H1 (cell line): Measurements from ENCODE around the gene CLTCL1. TPM values are rescaled to one million over a fixed set of nuclear protein-coding genes. Genes with fewer than 3 reads are reported as not detected.

Experiments used
- CTCF ChIA-PET: fragments of 300-600 bp; sonication (Branson Sonifier 250); formaldehyde crosslinking; loops from one replicate; lab custom pipeline; 2021; ENCODE audit not compliant: partially characterized antibody; lab: Charles Lee
- POLR2A ChIA-PET: fragments of 300-600 bp; sonication (Branson Sonifier 250); formaldehyde crosslinking; loops from one replicate; lab custom pipeline; 2021; ENCODE audit warnings: inconsistent platforms; ENCODE audit not compliant: partially characterized antibody; lab: Charles Lee
- DNase-seq, 2 experiments: peaks; one replicate each; pipeline versions ENCODE4 v3.0.0 to v3.0.0-alpha.2; 2010 to 2022; ENCODE audit warnings: low spot score in 2 of 2, low read depth in 1 of 2, mixed read lengths in 1 of 2
- FAIRE-seq: peaks from 2 replicates; lab custom pipeline; 2011; peaks lifted over from hg19 to GRCh38; lab: Jason Lieb, UNC
- H2AFZ ChIP-seq: 2 replicates; pipeline ENCODE4 v1.8.1; 2012; ENCODE audit warnings: low read length, inconsistent platforms
- H2AK5ac ChIP-seq: 2 replicates; pipeline ENCODE4 v1.6.1; 2013; ENCODE audit warnings: low read depth, low read length
- H2BK120ac ChIP-seq: replicated peaks from 2 replicates; pipeline ENCODE3; 2013; ENCODE audit warnings: low read depth, low read length, inconsistent platforms
- H2BK12ac ChIP-seq: 2 replicates; pipeline ENCODE4 v1.6.1; 2013; ENCODE audit warnings: low read depth, low read length
- H2BK15ac ChIP-seq: 2 replicates; pipeline ENCODE4 v1.6.1; 2013; ENCODE audit warnings: low read length
- H2BK20ac ChIP-seq: 2 replicates; pipeline ENCODE4 v1.6.1; 2013; ENCODE audit warnings: low read length
- H2BK5ac ChIP-seq: 2 replicates; pipeline ENCODE4 v1.6.1; 2013; ENCODE audit warnings: low read depth, low read length
- H3K14ac ChIP-seq: 2 replicates; pipeline ENCODE4 v1.6.1; 2013; ENCODE audit warnings: inconsistent platforms; ENCODE audit not compliant: insufficient read length
- H3K18ac ChIP-seq: 2 replicates; pipeline ENCODE4 v1.6.1; 2013; ENCODE audit warnings: low read length; ENCODE audit errors: extremely low read depth
- H3K23ac ChIP-seq: 2 replicates; pipeline ENCODE4 v1.6.1; 2013; ENCODE audit warnings: inconsistent platforms; ENCODE audit not compliant: insufficient read length
- H3K23me2 ChIP-seq: 2 replicates; pipeline ENCODE4 v1.6.1; 2013; ENCODE audit warnings: low read depth, low read length
- H3K27ac ChIP-seq: 2 replicates; pipeline ENCODE4 v1.6.1; 2011; ENCODE audit warnings: low read depth, low read length, inconsistent platforms
- H3K27me3 ChIP-seq, 4 experiments: replicated peaks in 1 of 4; 1 replicate in 1 of 4; 2 replicates in 3 of 4; pipeline versions ENCODE4 v1.6.1 to v1.8.1; 2011 to 2013; ENCODE audit warnings: low read length in 3 of 4, mild to moderate bottlenecking in 3 of 4, inconsistent platforms in 2 of 4, mixed read lengths in 2 of 4, moderate library complexity in 1 of 4; ENCODE audit not compliant: control insufficient read depth in 3 of 4, insufficient read depth in 3 of 4; ENCODE audit errors: extremely low read depth in 1 of 4
- H3K36me3 ChIP-seq, 4 experiments: 2 replicates each; pipeline versions ENCODE4 v1.6.1 to v1.8.1; 2011 to 2013; ENCODE audit warnings: mild to moderate bottlenecking in 4 of 4, low read length in 3 of 4, moderate library complexity in 2 of 4, control low read depth in 1 of 4, inconsistent platforms in 1 of 4; ENCODE audit not compliant: insufficient read depth in 4 of 4, control insufficient read depth in 2 of 4
- H3K4ac ChIP-seq: replicated peaks from 2 replicates; pipeline ENCODE3; 2013; ENCODE audit warnings: low read length, low read depth, mixed read lengths, inconsistent platforms; ENCODE audit not compliant: insufficient read length
- H3K4me1 ChIP-seq, 4 experiments: replicated peaks in 1 of 4; 1 replicate in 1 of 4; 2 replicates in 3 of 4; pipeline versions ENCODE4 v1.6.1 to v1.8.1; 2011 to 2013; ENCODE audit warnings: low read length in 3 of 4, inconsistent platforms in 2 of 4, mixed read lengths in 1 of 4; ENCODE audit not compliant: insufficient read depth in 4 of 4, control insufficient read depth in 3 of 4
- H3K4me2 ChIP-seq, 2 experiments: 2 replicates each; pipeline versions ENCODE4 v1.6.1 to v1.8.1; 2011 to 2013; ENCODE audit warnings: low read depth in 2 of 2, low read length in 2 of 2, control low read depth in 1 of 2, inconsistent platforms in 1 of 2, mild to moderate bottlenecking in 1 of 2; ENCODE audit not compliant: insufficient read depth in 1 of 2
- H3K4me3 ChIP-seq, 4 experiments: fragments of 200-600, 300-600 bp in 1 of 4; sonication (generic), shearing (Covaris generic), sonication (Bioruptor Twin) in 1 of 4; 2 replicates each; pipeline versions ENCODE4 v1.5.1 to v1.8.1; 2011 to 2016; ENCODE audit warnings: low read length in 4 of 4, low read depth in 3 of 4, control low read depth in 2 of 4, inconsistent platforms in 2 of 4, mild to moderate bottlenecking in 2 of 4, mixed read lengths in 1 of 4, moderate library complexity in 1 of 4; ENCODE audit not compliant: insufficient read depth in 2 of 4; ENCODE audit errors: extremely low read depth in 1 of 4
- H3K56ac ChIP-seq: replicated peaks from 2 replicates; pipeline ENCODE3; 2013; ENCODE audit warnings: low read depth, mild to moderate bottlenecking, mixed read lengths, low read length, inconsistent platforms; ENCODE audit not compliant: insufficient read length
- H3K79me1 ChIP-seq: 2 replicates; pipeline ENCODE4 v1.6.1; 2013; ENCODE audit warnings: low read depth, low read length, control low read depth
- H3K79me2 ChIP-seq, 2 experiments: 2 replicates each; pipeline versions ENCODE4 v1.6.1 to v1.8.1; 2012 to 2013; ENCODE audit warnings: low read length in 2 of 2, mild to moderate bottlenecking in 2 of 2, inconsistent platforms in 1 of 2; ENCODE audit not compliant: insufficient read depth in 2 of 2, control insufficient read depth in 1 of 2
- H3K9ac ChIP-seq, 4 experiments: replicated peaks in 1 of 4; 1 replicate in 1 of 4; 2 replicates in 3 of 4; pipeline versions ENCODE4 v1.6.1 to v1.8.1; 2011 to 2013; ENCODE audit warnings: low read depth in 3 of 4, low read length in 3 of 4, control low read depth in 2 of 4, mild to moderate bottlenecking in 2 of 4, moderate library complexity in 2 of 4, inconsistent platforms in 1 of 4; ENCODE audit errors: extremely low read depth in 1 of 4
- H3K9me3 ChIP-seq, 2 experiments: 2 replicates each; pipeline versions ENCODE4 v1.6.1 to v1.8.1; 2012 to 2013; ENCODE audit warnings: mild to moderate bottlenecking in 2 of 2, moderate library complexity in 2 of 2, control low read depth in 1 of 2, inconsistent platforms in 1 of 2, low read depth in 1 of 2, low read length in 1 of 2, mixed read lengths in 1 of 2; ENCODE audit not compliant: insufficient read depth in 2 of 2
- H4K20me1 ChIP-seq, 2 experiments: replicated peaks in 1 of 2; 2 replicates each; pipeline versions ENCODE3 to v1.8.1; 2011 to 2013; ENCODE audit warnings: inconsistent platforms in 2 of 2, low read length in 2 of 2, mild to moderate bottlenecking in 1 of 2; ENCODE audit not compliant: insufficient read depth in 2 of 2, control insufficient read depth in 1 of 2
- H4K5ac ChIP-seq: 2 replicates; pipeline ENCODE4 v1.6.1; 2013; ENCODE audit warnings: low read length, low read depth, mixed read lengths, inconsistent platforms; ENCODE audit not compliant: insufficient read length
- H4K8ac ChIP-seq: 2 replicates; pipeline ENCODE4 v1.8.0; 2013; ENCODE audit warnings: mild to moderate bottlenecking, moderate library complexity, low read length, inconsistent platforms; ENCODE audit not compliant: insufficient read depth; ENCODE audit errors: extremely low read depth
- H4K91ac ChIP-seq: replicated peaks from 2 replicates; pipeline ENCODE3; 2013; ENCODE audit warnings: low read length, mixed read lengths, inconsistent platforms; ENCODE audit not compliant: insufficient read length
- CEBPB ChIP-seq: IDR thresholded peaks from 2 replicates; pipeline ENCODE4 v1.6.1; 2012; ENCODE audit warnings: low read depth, low read length
- EGR1 ChIP-seq: IDR thresholded peaks from 2 replicates; pipeline ENCODE4 v1.6.1; 2011; ENCODE audit warnings: low read depth, low read length, borderline replicate concordance
- KDM1A ChIP-seq: fragments of 200-600, 300-600 bp; sonication (generic); IDR thresholded peaks from 2 replicates; pipeline ENCODE4 v1.7.1; 2016; ENCODE audit warnings: mild to moderate bottlenecking, low read length, borderline replicate concordance
- SIRT6 ChIP-seq: IDR thresholded peaks from one replicate; pipeline ENCODE4 v1.7.1; 2012; ENCODE audit warnings: low read length, inconsistent platforms
- SP1 ChIP-seq: IDR thresholded peaks from 2 replicates; pipeline ENCODE4 v1.6.1; 2011; ENCODE audit warnings: low read depth, low read length
- SP4 ChIP-seq: IDR thresholded peaks from 2 replicates; pipeline ENCODE4 v1.6.1; 2012; ENCODE audit warnings: low read length, inconsistent platforms
- TAF7 ChIP-seq: optimal IDR thresholded peaks from 2 replicates; pipeline ENCODE3; 2011; ENCODE audit warnings: low read depth, mild to moderate bottlenecking, inconsistent platforms, low read length, moderate library complexity, borderline replicate concordance
- WGBS, 2 experiments: shearing (Covaris generic) in 1 of 2; methylation state at CpG; one replicate each; pipeline versions ENCODE4 v1.1.6 to v1.1.7; 2013 to 2015; ENCODE audit warnings: low lambda C conversion rate in 2 of 2, mixed read lengths in 2 of 2, inconsistent platforms in 1 of 2, low coverage in 1 of 2, missing lambda C conversion rate in 1 of 2; ENCODE audit not compliant: insufficient replicate concordance in 2 of 2, insufficient coverage in 1 of 2, insufficient read length in 1 of 2; ENCODE audit errors: extremely low coverage in 1 of 2, missing lambda C conversion rate in 1 of 2; 5-methylcytosine and 5-hydroxymethylcytosine counted together
- polyA plus RNA-seq, 7 experiments: library from polyadenylated mRNA; depleted of rRNA in 3 of 7; stranded (reverse) in 5 of 7; unstranded in 2 of 7; fragments of >200 nt in 5 of 7; fragments of 200-250 nt in 2 of 7; gene quantifications; 1 replicate in 5 of 7; 2 replicates in 1 of 7; 4 replicates in 1 of 7; pipeline versions ENCODE4 v1.2.1 to v1.2.3, GENCODE V29; 2011 to 2013; ENCODE audit warnings: missing spikeins in 2 of 7, mixed read lengths in 2 of 7
- total RNA-seq: library from RNA; stranded (reverse); fragmentation: NEBNext Ultra II Directional; extraction: Animal tissue kit (Norgen Biotek cat#: 25700); gene quantifications from 2 replicates; pipeline ENCODE4 v1.2.1, GENCODE V29; 2021

The CLTCL1 gene
- total and polyA plus RNA-seq, 2 of the 8 experiments (the other 6 are each of a cell fraction or from before 2014, with no cell fraction given) = 12.4 to 17.0 TPM

- WGBS, 2 experiments = 74% methylated on average over 1 of the region's 1 CpG; no CpG with 5 or more reads in 1 of the 2 experiments
- FAIRE-seq = no peak
- peak overlapping the region; percentile 43 to 59; a peak in 3 of 4 replicates for H3K4me2 ChIP-seq
- TF ChIP-seq CEBPB (no peak), SIRT6 (no peak), SP1 (no peak), SP4 (no peak), KDM1A (no peak), EGR1 (no peak), TAF7 (no peak)
Observed at GRCh38 chr22:19213001-19213400, 78.5 kb downstream of the CLTCL1 start.

More at GRCh38 chr22:19213001-19213400, 78.5 kb downstream of the CLTCL1 start:
- POLR2A ChIA-PET = interaction anchor here (1.3 to 1.6 kb wide), 2 partner anchors 30 to 36 kb away, joined by 3 to 8 read pairs; no protein-coding TSS in a partner anchor
- Histone ChIP-seq H2AK5ac (no peak overlapping the region), H3K9me3 (no peaks in the 10 kb centered on the region), H3K36me3 (peaks cover 4 to 17% (median 8%) of the 10 kb centered on the region in 4 experiments), H2BK20ac (no peak overlapping the region), H3K56ac (no peak overlapping the region), H3K79me2 (no peaks in the 10 kb centered on the region), H4K91ac (no peak overlapping the region), H3K79me1 (no peaks in the 10 kb centered on the region), H2BK5ac (no peak overlapping the region), H2BK15ac (no peak overlapping the region), H2BK12ac (no peak overlapping the region), H4K20me1 (no peaks in the 10 kb centered on the region), H3K23me2 (no peaks in the 10 kb centered on the region), H3K23ac (no peak overlapping the region), H3K4me1 (peaks cover 3 to 19% (median 9%) of the 10 kb centered on the region in 4 experiments; a peak in 5 of 7 replicates), H3K27me3 (no peaks in the 10 kb centered on the region), H3K9ac (no peak overlapping the region), H2BK120ac (no peak overlapping the region), H2AFZ (no peak overlapping the region), H3K14ac (no peak overlapping the region), H3K4ac (no peak overlapping the region), H3K4me3 (peak overlapping the region in 1 of 4 experiments; percentile 32; a peak in 2 of 8 replicates), H4K8ac (no peak overlapping the region), H3K27ac (no peak overlapping the region), H4K5ac (no peak overlapping the region), H3K18ac (no peak overlapping the region)
- no peak for DNase-seq
- CTCF ChIA-PET = no interaction called here
